ENCODE results near the gene SPEM3. TPM values are rescaled to one million over a fixed set of nuclear protein-coding genes. Genes with fewer than 3 reads are reported as not detected.

Gene SPEM3
- polyA plus RNA-seq, 3 donors, result not detected

DNA sequence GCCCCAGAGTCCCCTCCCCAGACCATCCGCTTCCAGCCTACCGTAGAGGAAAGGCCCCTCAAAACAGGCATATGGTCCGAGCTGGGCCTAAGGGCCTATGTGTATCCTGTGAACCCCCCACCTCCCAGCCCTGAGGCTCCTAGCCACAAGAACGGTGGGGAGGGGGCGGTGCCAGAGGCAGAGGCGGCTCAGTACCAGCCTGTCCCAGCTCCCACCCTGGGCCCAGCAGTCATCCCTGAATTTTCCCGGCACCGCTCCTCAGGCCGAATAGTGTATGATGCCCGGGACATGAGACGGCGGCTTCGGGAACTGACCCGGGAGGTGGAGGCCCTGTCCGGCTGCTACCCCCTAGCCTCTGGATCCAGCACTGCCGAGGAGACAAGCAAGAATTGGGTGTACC lies 7.5 kb upstream of the SPEM3 start:
- intact Hi-C loops (cut with micrococcal nuclease), result no loop called here
- no peaks in the 10 kb centered on the region for H3K36me3 Mint-ChIP-seq
- no peak for DNase-seq
- no peak overlapping the region for H2AFZ ChIP-seq (ENCODE audit: insufficient read depth, low read depth, low read length, poor library complexity, severe bottlenecking)
- no peaks in the 10 kb centered on the region for H3K4me1 Mint-ChIP-seq
- H3K4me1 ChIP-seq (ENCODE audit: control insufficient read depth in 1 of 2, insufficient read depth in 2 of 2, low read length in 2 of 2), result no peaks in the 10 kb centered on the region
- 91% methylated on average over 12 of the region's 16 CpGs for WGBS (ENCODE audit: insufficient coverage)
- no peaks in the 10 kb centered on the region for H3K9me3 ChIP-seq (replicated peaks in 1 of 2; ENCODE audit: control insufficient read depth in 1 of 2, insufficient read depth in 1 of 2, low read length in 2 of 2)
- no peaks in the 10 kb centered on the region for H3K79me2 ChIP-seq (ENCODE audit: insufficient read depth, low read length)
- no peak overlapping the region for H3K4me3 Mint-ChIP-seq
- no peak overlapping the region for H3K27ac ChIP-seq (ENCODE audit: low read depth in 1 of 2, low read length in 2 of 2)
- H3K4me3 ChIP-seq (replicated peaks in 1 of 3; ENCODE audit: low read depth in 2 of 3, low read length in 3 of 3), result no peak overlapping the region
- no peak overlapping the region for H3K27ac Mint-ChIP-seq
- no peaks in the 10 kb centered on the region for H3K9me3 Mint-ChIP-seq
- no peaks in the 10 kb centered on the region for H3K36me3 ChIP-seq (replicated peaks in 1 of 2; ENCODE audit: control insufficient read depth in 1 of 2, insufficient read depth in 2 of 2, low read length in 2 of 2)
- no peak overlapping the region for H3K9ac ChIP-seq (ENCODE audit: insufficient read depth, low read length, poor library complexity, severe bottlenecking)
- peaks cover 2 to 11% (median 3%) of the 10 kb centered on the region in 3 donors for H3K27me3 Mint-ChIP-seq (ENCODE audit: low read depth in 3 of 3)
- TF ChIP-seq, protein P1, sequence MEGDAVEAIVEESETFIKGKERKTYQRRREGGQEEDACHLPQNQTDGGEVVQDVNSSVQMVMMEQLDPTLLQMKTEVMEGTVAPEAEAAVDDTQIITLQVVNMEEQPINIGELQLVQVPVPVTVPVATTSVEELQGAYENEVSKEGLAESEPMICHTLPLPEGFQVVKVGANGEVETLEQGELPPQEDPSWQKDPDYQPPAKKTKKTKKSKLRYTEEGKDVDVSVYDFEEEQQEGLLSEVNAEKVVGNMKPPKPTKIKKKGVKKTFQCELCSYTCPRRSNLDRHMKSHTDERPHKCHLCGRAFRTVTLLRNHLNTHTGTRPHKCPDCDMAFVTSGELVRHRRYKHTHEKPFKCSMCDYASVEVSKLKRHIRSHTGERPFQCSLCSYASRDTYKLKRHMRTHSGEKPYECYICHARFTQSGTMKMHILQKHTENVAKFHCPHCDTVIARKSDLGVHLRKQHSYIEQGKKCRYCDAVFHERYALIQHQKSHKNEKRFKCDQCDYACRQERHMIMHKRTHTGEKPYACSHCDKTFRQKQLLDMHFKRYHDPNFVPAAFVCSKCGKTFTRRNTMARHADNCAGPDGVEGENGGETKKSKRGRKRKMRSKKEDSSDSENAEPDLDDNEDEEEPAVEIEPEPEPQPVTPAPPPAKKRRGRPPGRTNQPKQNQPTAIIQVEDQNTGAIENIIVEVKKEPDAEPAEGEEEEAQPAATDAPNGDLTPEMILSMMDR (IDR thresholded peaks at IDR 0.05), result no peak
- no peak overlapping the region for H3K4me2 ChIP-seq (replicated peaks; ENCODE audit: extremely low read depth, low read length, poor library complexity, severe bottlenecking)
- no peaks in the 10 kb centered on the region for H4K20me1 ChIP-seq (ENCODE audit: insufficient read depth, low read length)
- H3K27me3 ChIP-seq (ENCODE audit: control insufficient read depth in 2 of 2, insufficient read depth in 2 of 2, low read length in 2 of 2), result no peaks in the 10 kb centered on the region

DNA sequence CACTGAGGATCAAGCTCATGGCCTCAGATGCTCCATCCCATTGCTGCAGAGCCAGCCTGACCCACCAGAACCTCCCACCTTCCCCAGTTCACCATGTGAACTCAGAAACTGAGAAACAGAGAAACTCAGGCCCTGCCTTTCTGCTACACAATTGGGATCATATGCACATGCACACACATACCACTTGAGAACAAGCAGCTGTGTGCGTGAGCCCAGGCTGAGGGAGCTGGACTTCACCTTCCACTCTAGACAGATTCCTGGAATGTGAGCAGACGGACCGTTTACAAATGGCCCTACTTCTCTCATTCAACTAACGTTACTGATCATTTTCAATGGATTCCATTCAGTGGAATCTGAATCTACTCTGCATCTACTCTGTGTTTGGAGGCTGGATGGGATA lies 5.0 kb upstream of the SPEM3 start:
- no peaks in the 10 kb centered on the region for H3K36me3 Mint-ChIP-seq
- WGBS (ENCODE audit: insufficient coverage), result 98% methylated on average over 3 of the region's 4 CpGs
- H3K4me2 ChIP-seq (replicated peaks; ENCODE audit: extremely low read depth, low read length, poor library complexity, severe bottlenecking), result no peak overlapping the region

More for the DNA sequence above, 5.0 kb upstream of the SPEM3 start:
- Histone ChIP-seq H3K9ac (ENCODE audit: insufficient read depth, low read length, poor library complexity, severe bottlenecking) (no peak overlapping the region), H3K4me1 (ENCODE audit: control insufficient read depth in 1 of 2, insufficient read depth in 2 of 2, low read length in 2 of 2) (no peaks in the 10 kb centered on the region), H3K9me3 (replicated peaks in 1 of 2; ENCODE audit: control insufficient read depth in 1 of 2, insufficient read depth in 1 of 2, low read length in 2 of 2) (no peaks in the 10 kb centered on the region), H3K4me3 (replicated peaks in 1 of 3; ENCODE audit: low read depth in 2 of 3, low read length in 3 of 3) (no peak overlapping the region), H3K36me3 (replicated peaks in 1 of 2; ENCODE audit: control insufficient read depth in 1 of 2, insufficient read depth in 2 of 2, low read length in 2 of 2) (no peaks in the 10 kb centered on the region), H3K27me3 (ENCODE audit: control insufficient read depth in 2 of 2, insufficient read depth in 2 of 2, low read length in 2 of 2) (no peaks in the 10 kb centered on the region), H2AFZ (ENCODE audit: insufficient read depth, low read depth, low read length, poor library complexity, severe bottlenecking) (no peak overlapping the region), H3K79me2 (ENCODE audit: insufficient read depth, low read length) (no peaks in the 10 kb centered on the region), H3K27ac (ENCODE audit: low read depth in 1 of 2, low read length in 2 of 2) (no peak overlapping the region), H4K20me1 (ENCODE audit: insufficient read depth, low read length) (no peaks in the 10 kb centered on the region)
- no peaks in the 10 kb centered on the region for H3K4me1 Mint-ChIP-seq
- H3K9me3 Mint-ChIP-seq, result no peaks in the 10 kb centered on the region
- intact Hi-C loops (cut with micrococcal nuclease), result no loop called here
- H3K4me3 Mint-ChIP-seq, result peak overlapping the region in 1 of 2 donors; percentile 16
- peak overlapping the region in 1 of 7 donors; percentile 45 for H3K27ac Mint-ChIP-seq
- TF ChIP-seq, protein P1 (IDR thresholded peaks at IDR 0.05), result no peak
- H3K27me3 Mint-ChIP-seq (ENCODE audit: low read depth in 3 of 3), result peaks cover 2 to 5% (median 2%) of the 10 kb centered on the region in 3 donors
- DNase-seq, result no peak
